Tibial nerve (tissue), 4 donors: Measurements from ENCODE around the gene FBP1.

Experiments
- CTCF ChIP-seq, 5 experiments: fragments of 200-600 bp in 3 of 5; fragments of 450-650 bp in 2 of 5; sonication (generic) in 3 of 5; IDR thresholded peaks; one replicate each; pipeline ENCODE4 v1.5.1; 2016 to 2019; ENCODE audit warnings: antibody characterized with exemption in 5 of 5, mild to moderate bottlenecking in 3 of 5, moderate library complexity in 2 of 5
- EP300 ChIP-seq, 2 donors: sonication (generic); formaldehyde crosslinking; IDR thresholded peaks; one replicate each; pipeline ENCODE4 v1.6.1; 2017; ENCODE audit warnings: antibody characterized with exemption in 2 of 2, mild to moderate bottlenecking in 1 of 2

DNA sequence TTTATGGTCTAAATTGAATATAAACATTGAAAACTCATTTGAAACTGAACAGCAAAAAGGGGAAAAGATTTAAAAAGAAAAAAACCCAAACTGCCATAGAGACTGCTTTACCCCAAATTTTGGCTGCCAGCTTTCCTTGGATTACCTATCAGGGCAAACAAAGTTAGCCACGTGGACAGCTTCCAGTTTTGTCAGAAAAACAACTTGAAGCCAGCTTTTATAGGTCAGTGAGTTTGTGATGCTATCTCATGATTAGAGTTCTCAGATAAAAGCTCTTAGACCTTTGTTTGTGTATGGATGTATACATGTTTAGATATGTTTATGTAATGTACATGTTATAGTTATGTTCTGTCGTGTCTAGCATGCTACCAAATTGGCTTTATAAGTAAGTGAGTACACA is 61.7 kb downstream of the FBP1 start:
- TF ChIP-seq CTCF (IDR thresholded peaks at IDR 0.05) (no peak), EP300 (IDR thresholded peaks at IDR 0.05) (no peak)
